Stimulated activated CD8-positive, alpha-beta memory T cell treated with anti-CD3 and anti-CD28 coated beads, Interleukin-12 subunit alpha, Interleukin-12 subunit beta, amount 100 ng/mL, for 4 hours (primary cell): ENCODE results near the gene VWA5B1.
"Not testable (repeated sequence)": the region's sequence is repeated elsewhere in the genome, so short reads cannot be mapped to it uniquely, and the experiment has no call there.

Source experiments
- DNase-seq: peaks from one replicate; pipeline ENCODE4 v3.0.0-alpha.2; 2020; ENCODE audit warnings: low read depth

Gene VWA5B1, protein sequence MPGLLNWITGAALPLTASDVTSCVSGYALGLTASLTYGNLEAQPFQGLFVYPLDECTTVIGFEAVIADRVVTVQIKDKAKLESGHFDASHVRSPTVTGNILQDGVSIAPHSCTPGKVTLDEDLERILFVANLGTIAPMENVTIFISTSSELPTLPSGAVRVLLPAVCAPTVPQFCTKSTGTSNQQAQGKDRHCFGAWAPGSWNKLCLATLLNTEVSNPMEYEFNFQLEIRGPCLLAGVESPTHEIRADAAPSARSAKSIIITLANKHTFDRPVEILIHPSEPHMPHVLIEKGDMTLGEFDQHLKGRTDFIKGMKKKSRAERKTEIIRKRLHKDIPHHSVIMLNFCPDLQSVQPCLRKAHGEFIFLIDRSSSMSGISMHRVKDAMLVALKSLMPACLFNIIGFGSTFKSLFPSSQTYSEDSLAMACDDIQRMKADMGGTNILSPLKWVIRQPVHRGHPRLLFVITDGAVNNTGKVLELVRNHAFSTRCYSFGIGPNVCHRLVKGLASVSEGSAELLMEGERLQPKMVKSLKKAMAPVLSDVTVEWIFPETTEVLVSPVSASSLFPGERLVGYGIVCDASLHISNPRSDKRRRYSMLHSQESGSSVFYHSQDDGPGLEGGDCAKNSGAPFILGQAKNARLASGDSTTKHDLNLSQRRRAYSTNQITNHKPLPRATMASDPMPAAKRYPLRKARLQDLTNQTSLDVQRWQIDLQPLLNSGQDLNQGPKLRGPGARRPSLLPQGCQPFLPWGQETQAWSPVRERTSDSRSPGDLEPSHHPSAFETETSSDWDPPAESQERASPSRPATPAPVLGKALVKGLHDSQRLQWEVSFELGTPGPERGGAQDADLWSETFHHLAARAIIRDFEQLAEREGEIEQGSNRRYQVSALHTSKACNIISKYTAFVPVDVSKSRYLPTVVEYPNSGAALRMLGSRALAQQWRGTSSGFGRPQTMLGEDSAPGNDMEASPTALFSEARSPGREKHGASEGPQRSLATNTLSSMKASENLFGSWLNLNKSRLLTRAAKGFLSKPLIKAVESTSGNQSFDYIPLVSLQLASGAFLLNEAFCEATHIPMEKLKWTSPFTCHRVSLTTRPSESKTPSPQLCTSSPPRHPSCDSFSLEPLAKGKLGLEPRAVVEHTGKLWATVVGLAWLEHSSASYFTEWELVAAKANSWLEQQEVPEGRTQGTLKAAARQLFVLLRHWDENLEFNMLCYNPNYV

DNA sequence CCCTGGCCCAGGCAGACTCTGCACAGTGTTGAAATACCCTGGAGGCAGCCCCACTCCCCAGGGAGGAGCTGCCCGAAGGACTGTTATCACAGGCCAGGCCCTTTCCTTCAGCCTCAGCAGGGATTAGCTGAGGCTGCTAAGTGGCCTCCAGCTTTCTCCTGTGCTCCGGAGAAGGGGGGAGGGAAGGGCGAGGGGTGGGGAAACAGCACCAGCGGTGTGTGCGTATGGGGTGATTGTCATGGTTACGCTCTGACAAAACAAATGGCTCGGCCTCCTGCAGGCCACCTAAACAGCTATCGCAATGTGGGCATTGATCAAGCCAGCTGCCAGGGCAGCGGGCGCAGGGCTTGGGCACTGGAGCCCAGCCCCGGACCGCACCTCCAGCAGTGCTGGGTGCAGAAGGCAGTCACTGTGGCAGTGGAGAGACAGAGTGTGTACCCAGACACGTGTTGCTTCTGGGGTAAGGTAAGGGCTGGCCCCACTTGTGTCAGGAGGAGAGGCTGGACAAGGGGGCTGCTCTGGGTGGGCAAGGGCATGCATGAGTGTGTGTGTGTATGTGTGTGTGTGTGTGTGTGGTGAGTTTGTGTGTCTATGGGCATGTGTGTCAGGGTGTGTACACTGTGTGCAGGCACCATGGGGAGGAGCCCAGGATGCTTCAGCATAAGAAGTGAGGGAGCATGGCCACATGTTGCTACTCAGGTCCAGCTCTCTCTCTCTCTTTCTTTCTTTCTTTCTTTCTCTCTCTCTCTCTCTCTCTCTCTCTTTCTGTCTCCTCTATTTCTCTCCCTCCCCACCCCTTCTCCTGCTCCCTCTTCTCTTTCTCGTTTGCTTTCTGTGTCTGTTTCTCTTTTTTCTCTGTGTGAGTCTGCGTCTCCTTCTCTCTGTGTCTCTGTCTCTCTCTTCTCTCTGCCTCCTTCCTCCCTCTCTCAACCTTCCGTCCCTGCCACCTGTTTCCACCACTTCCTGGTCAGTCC is at the start of gene VWA5B1:
Gene VWA5B1 (plus strand): TSS at position 252 of the 974 bp plus-strand sequence. CDS start 19,727 bp downstream, outside the sequence.
- DNase-seq = no peak

DNA sequence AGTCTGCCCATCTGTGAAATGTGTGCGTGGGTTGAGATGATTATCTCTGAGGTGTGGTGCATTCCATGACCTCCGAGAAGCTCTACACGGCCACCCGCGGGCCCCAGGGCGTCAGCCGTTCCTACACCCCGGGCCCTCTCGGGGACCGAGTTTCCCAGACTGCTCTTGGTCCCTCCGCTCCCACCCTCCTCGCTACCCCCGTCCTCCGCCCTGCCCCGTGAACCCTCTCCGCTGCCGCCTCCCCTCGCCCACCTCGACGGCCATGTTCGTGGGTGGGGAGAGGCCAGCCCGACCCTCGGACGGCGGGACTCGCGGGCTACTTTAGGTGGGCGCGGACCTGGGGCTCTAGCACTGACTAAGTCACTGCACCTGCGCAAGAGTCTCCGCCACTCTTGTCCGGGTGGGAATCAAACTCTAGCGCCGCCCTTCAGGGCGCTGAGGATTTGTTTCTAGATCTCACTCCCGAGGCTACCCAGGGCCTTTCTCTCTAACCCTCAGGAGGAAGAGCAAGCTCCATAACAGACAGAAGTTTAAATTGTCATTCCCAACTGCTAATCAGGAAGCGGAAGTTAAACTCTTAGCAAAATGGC is 47.7 kb upstream of the VWA5B1 start:
- DNase-seq = no peak

DNA sequence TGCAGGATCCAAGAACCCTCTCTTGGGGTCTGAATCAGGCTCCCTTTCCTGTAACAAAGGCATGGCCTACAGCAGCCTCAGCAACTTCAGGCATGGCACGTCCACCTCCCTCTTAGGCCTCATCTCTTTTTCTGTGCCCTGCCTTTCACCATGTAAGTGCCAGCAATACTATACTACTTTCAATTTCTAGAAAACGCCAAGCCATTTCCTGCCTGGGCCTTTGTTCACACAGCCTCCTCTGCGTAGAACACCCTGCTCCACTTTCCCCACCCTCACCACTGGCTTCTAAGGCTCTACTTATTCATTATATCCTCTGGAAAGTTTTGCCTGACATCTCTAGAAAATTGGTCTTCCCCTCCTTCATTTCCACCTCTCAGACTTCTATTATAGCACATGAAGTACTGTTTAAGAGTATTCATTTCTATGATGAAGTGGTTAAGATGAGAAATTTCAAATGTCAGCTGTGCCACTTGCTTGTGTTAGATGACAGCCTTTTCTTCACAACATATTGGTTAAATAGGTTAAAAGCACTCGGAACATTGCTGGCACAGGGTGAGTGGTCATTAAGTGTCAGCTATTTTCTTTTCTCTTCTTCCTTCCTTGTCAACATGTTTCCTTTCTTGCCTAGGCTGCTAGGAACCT is 41.6 kb upstream of the VWA5B1 start:
- no peak for DNase-seq

GRCh38 chr1:20250340-20250989 is 40.2 kb upstream of the VWA5B1 start:
- DNase-seq = no peak

- no peak for DNase-seq
Measured at GRCh38 chr1:20252587-20252986, 38.1 kb upstream of the VWA5B1 start.

DNA sequence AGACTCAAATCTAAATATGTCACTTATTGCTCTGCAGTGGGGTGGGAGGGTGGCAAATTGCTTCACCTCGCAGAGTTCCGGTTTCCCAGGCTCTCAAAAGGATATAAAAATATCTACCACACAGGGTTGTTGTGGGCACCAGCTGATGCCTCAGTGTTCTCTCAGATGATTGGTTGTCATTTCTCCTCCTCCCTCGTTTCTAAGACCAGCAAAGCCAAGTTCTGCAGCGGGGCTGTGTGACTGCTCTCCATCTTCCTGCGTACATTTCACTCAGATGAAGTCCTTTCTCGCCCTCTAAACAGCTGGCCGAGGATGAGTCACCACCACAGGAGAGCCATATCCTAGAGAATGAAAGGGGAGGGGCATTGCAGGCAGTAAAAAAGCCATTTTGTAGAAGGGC is 35.0 kb upstream of the VWA5B1 start:
- DNase-seq = no peak

DNA sequence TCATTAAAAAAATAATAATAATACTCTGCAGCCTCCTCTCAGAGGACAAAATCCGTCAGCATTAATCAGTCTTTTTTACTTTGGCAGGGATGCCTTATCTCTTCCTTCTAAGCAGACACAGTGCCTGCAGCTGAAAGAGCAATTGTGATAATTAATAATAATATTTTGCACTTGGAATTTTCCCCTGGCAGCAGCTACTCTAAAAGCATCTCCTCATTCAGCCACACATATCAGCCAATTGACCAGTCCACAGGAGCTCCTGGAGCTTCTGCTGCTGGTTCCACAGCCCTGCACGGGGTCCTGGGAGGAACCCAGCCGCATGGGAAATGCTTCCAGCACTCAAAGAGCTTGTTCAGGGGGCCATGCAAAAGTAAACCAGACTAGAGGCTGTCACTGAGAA is 31.0 kb upstream of the VWA5B1 start:
- no peak for DNase-seq

GRCh38 chr1:20261095-20261494 is 29.6 kb upstream of the VWA5B1 start:
- DNase-seq = no peak

- no peak for DNase-seq
Measured at GRCh38 chr1:20262810-20263534, 27.7 kb upstream of the VWA5B1 start.

DNA sequence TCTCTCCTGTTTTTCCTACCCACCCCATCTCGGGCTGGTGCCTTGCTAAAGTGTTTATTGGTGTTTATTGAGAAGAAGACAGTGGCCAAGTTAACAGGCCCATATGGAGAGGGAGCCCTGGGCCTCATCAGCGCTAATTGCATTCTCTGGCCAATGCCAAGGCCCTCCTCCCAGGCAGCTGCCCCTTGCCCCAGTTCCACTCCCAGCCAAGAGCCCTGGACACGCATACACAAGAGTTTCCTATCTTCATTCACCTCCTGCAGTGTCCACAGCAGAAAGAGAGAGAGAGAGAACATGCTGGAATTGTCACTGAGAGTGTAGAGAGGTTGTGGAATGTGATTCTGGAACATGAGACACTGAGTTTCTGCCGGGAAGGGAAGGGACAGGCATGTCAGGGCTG is 25.4 kb upstream of the VWA5B1 start:
- DNase-seq = no peak

DNA sequence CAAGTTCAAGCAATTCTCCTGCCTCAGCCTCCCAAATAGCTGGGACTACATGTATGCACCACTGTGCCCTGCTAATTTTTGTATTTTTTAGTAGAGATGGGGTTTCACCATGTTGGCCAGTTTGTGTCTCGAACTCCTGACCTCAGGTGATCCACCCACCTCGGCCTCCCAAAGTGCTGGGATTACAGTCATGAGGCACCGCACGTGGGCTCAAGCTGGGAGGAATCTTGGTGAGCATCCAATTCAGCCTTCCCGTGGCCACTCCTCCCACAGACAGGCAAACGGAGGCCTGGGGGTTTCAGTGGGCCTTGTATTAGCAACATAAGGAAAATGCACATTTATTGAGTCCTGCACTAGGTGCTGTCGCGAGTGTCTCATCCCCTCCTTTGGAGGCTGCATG is 24.5 kb upstream of the VWA5B1 start:
- no peak for DNase-seq

DNA sequence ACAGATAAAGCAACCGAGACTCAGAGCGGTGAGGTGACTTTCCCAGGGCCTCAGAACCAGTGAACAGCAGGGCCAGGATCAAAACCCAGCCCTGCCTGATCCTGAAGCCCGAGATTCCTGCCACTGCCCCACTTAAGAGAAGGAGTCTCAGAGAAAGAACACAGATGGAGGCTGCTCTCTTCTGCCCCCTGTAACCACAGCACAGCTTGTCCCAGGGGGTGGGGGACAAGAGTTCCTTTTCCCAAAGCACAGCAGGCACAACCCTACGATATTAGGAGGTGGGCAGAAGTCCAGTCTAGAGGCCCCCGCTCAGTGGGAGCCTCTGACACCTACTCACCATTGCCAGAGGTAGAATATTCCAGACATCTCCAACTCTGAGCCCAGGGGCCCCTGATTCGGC is 24.0 kb upstream of the VWA5B1 start:
- no peak for DNase-seq

GRCh38 chr1:20271498-20272400 is 18.9 kb upstream of the VWA5B1 start:
- DNase-seq = no peak

- DNase-seq = not testable (repeated sequence)
Measured at GRCh38 chr1:20273716-20274115, 17.0 kb upstream of the VWA5B1 start.

- DNase-seq = no peak
Measured at GRCh38 chr1:20275319-20275925, 15.3 kb upstream of the VWA5B1 start.

DNA sequence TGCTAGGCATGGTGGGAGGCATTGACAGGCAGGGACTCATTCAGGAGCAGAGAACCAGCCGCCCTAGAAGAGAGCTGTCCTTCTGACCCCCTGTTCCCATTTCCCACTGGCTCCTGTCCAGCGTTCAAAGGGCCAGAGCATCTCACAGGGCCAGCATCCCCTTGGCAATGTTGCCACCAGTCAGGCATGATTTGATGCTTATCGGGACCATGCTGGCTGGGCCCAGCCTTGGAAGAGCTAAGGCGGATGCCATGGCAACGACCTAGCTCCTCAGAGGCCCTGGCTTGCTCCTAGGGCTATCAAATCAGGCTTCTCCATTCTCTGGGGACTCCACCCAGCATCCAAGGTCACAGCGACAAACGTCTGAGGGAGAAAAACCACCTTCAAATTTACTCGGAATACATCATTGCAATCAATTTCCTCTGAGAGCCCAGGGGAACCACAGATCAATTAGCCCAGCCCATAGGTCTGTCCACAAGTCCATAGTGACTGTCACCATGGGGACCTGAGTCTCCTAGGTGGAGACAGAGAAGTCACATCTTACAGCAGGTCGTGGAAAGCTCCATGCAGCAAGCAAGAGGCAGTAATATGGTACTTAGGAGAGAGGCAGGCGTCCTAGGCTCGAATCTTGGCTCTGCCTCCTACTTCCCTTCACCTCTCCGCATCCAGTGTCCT is 14.1 kb upstream of the VWA5B1 start:
- DNase-seq = no peak

GRCh38 chr1:20278692-20279130 is 12.0 kb upstream of the VWA5B1 start:
- no peak for DNase-seq
